GM12874 (cell line): Measurements from ENCODE around the gene LIMD2.

Source experiments
- TF ChIP-seq, protein P1 (sequence below): IDR thresholded peaks from 2 replicates; pipeline ENCODE4 v1.5.1; 2011; ENCODE audit warnings: low read depth, mild to moderate bottlenecking, control low read depth, low read length, moderate library complexity; ENCODE audit not compliant: insufficient read depth

Gene LIMD2

DNA sequence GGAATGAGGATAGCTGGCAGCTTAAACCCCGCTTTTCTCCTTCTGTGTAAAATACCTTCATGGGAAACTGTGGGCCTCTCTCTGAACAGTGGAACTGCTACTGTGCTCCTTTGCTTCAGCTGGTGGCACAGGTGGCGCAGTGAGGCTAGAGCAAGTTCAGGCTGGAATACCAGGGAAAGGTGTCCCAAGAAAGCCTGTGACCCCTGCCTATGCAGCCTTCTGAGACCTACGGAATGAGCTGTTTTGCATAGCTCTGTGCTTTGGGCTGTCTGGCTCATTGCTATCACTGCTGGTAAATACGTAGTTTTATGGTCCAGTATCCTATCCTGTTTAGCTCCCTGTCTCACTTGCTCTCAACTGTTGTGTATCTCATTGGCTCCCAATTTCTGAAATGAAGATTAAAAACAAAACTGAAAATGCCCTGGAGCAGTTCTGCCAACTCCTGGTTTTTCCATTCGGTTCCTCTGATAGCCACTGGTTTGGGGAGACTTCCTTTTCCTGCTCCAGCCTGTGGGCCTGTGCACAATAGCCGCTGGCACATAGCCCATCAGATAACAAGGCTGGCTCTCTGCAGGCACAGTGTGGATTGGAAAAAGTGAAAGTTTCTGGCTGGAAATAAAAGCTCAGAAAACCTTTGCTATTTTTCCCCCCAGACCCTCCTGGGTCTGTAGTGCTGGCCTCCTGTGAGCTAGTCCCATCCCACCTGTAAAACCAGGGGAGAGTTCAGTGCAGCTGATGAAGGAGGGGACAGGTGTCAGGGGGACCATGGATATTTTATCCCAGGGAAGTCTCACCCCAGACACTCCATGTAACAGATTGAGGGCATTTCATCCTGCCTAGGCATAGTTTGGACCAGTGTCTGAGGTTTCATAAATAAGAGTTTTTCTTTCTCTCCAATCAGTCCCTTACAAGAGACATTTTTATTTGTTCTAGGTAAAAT, 24.0 kb downstream of the LIMD2 start:
- TF ChIP-seq, protein P1, sequence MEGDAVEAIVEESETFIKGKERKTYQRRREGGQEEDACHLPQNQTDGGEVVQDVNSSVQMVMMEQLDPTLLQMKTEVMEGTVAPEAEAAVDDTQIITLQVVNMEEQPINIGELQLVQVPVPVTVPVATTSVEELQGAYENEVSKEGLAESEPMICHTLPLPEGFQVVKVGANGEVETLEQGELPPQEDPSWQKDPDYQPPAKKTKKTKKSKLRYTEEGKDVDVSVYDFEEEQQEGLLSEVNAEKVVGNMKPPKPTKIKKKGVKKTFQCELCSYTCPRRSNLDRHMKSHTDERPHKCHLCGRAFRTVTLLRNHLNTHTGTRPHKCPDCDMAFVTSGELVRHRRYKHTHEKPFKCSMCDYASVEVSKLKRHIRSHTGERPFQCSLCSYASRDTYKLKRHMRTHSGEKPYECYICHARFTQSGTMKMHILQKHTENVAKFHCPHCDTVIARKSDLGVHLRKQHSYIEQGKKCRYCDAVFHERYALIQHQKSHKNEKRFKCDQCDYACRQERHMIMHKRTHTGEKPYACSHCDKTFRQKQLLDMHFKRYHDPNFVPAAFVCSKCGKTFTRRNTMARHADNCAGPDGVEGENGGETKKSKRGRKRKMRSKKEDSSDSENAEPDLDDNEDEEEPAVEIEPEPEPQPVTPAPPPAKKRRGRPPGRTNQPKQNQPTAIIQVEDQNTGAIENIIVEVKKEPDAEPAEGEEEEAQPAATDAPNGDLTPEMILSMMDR, result no peak

DNA sequence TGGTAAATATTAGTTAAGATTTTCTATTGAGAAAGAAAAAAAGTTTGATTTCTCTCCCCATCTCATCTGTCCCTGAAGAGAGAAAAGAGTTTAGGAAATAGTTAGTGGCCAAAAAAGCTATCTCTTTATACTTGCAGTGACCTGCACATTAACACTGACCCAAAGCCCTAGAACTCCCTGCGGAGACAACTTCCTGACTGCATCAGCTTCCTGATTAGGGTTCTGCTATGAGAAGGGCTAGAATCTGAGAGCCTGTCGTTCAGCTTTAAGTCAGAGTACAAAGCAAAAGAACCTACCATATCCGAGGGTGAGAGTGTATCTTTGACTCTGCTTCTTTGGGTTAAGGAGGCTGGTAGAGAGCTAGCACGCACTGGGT, 24.7 kb downstream of the LIMD2 start:
- TF ChIP-seq, protein P1, result no peak

DNA sequence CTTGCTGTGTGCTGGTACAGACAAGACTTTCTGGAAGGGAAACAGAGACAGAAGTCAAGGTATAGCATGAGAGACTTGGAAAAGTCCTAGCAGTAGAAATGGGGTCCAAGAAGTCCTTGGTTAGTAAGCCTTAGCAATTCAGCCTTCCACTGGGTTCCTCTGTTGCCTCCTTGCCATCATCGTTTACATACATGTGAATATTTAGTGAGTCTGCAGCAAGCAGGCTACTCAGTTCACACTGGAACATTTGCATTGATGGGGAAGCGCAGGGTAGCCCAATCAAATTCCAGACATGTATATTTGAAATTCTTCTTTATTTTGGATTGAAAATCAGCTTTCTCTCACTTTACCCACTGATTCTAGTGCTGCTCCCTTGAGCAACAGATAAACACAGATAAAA, 27.1 kb downstream of the LIMD2 start:
- TF ChIP-seq, protein P1, result no peak

DNA sequence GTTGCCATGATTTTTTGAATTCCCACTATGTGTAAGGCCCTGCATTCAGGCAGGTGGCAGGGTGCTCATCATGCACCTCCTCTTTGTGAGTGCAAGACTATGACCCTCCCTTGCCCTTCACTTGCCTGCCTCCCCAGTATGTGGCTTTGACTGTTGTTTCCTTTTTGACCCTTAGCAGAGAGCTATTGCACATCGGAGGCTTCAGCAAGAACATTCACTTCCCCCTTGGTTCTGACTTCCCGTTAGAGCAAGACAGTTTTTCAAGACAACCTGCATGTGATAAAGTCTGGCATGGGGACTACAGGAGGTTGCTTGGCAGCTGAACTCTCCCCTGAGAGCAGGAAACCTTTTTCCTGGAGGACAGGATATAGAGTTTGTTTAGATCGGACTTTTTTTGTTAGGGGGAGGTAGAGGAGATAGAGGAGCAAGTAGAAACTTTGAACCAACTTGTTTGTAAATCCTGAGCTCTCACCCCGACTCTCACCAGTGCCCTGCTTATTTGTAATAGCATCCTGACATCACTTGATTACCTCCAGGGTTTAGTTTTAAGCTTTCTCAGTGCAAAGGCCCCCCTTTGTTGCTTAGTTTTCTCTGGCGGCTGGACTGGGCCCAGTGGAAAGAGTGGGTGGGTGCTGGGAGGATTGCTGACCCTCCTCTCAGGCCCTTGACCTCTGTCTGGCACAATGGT, 34.3 kb downstream of the LIMD2 start:
- TF ChIP-seq, protein P1, result no peak

DNA sequence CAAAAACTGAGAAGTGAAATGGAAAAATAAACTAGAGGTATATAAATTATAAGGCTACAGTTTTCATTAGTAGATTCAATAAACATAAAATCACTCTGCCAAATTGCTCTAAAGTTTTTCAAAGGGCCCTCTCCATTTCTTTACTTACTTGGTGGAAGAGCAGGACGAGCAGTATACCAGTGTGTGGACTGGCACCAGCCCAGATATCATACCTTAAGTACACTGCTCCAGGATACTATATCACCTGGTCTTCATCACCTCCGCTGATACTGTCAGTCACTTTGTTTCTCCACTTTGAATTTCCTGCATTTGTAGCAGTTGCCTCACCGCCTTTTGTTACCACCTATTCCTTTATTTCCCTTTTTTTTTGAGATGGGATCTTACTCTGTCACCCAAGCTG, 40.1 kb downstream of the LIMD2 start:
- TF ChIP-seq, protein P1, result no peak

DNA sequence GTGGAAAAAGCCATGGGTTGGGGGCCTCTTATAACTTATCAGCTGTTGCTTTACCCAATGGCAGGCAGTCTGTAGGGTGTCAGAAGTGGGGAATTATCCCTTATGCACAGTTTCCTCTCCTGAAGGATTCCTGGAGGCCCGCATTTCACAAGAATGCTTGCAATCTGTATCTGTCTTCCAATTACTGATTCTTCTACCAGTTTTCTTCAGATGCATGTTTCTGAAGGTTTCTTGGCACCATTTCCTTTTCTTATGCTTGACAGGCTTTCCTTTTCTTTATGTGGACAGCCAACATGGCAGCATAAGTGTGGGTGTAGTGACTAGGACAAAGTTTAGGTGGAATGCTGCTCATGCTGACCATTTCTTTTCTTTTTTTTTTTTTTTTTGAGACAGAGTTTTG, 41.6 kb downstream of the LIMD2 start:
- TF ChIP-seq, protein P1, result no peak

DNA sequence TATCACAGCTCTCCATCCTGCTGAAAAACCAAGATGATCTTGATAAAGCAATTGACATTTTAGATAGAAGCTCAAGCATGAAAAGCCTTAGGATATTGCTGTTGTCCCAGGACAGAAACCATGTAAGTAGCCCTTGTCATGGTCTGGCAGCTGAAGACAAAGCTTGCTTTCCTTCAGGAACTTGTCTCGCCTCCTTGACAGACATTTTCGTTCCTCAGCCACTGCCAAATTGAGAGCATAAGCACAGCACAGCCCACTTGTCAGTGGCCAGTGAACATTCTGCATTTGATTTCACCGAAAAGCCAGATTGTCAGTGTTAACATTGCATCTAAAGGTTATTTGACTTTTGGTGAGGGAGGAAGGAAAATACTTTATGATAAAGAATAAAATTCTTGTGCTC, 42.1 kb downstream of the LIMD2 start:
- TF ChIP-seq, protein P1, result no peak
